HG03280 (cell line): ENCODE data around the gene SLC35F3.
"Not testable (repeated sequence)": the region's sequence is repeated elsewhere in the genome, so short reads cannot be mapped to it uniquely, and the experiment has no call there.

Experiments
- ATAC-seq: cut with Tn5 transposase; IDR thresholded peaks from one replicate; pipeline ENCODE4 v1.9.1; 2021; ENCODE audit warnings: mild to moderate bottlenecking, moderate library complexity; ENCODE audit not compliant: unreplicated experiment

SLC35F3 gene

GRCh38 chr1:234277161-234277868, 372.8 kb downstream of the SLC35F3 start:
- no peak for ATAC-seq

- no peak for ATAC-seq
Observed at GRCh38 chr1:234279021-234279420, 374.5 kb downstream of the SLC35F3 start.

GRCh38 chr1:234280500-234280899, 376.0 kb downstream of the SLC35F3 start:
- ATAC-seq, result no peak

- no peak for ATAC-seq
Observed at GRCh38 chr1:234281826-234282489, 377.5 kb downstream of the SLC35F3 start.

GRCh38 chr1:234286206-234286605, 381.7 kb downstream of the SLC35F3 start:
- ATAC-seq, result no peak

GRCh38 chr1:234288946-234289345, 384.5 kb downstream of the SLC35F3 start:
- no peak for ATAC-seq

- ATAC-seq, result no peak
Observed at GRCh38 chr1:234289538-234290305, 385.2 kb downstream of the SLC35F3 start.

GRCh38 chr1:234292011-234292410, 387.5 kb downstream of the SLC35F3 start:
- ATAC-seq, result no peak

GRCh38 chr1:234292548-234292947, 388.1 kb downstream of the SLC35F3 start:
- ATAC-seq, result no peak

GRCh38 chr1:234294109-234294817, 389.8 kb downstream of the SLC35F3 start:
- no peak for ATAC-seq

- no peak for ATAC-seq
Observed at GRCh38 chr1:234295068-234295467, 390.6 kb downstream of the SLC35F3 start.

GRCh38 chr1:234295626-234296025, 391.1 kb downstream of the SLC35F3 start:
- no peak for ATAC-seq

- ATAC-seq, result no peak
Observed at GRCh38 chr1:234296496-234296895, 392.0 kb downstream of the SLC35F3 start.

- no peak for ATAC-seq
Observed at GRCh38 chr1:234297668-234298067, 393.2 kb downstream of the SLC35F3 start.

- no peak for ATAC-seq
Observed at GRCh38 chr1:234300096-234300495, 395.6 kb downstream of the SLC35F3 start.

- not testable (repeated sequence) for ATAC-seq
Observed at GRCh38 chr1:234301663-234302062, 397.2 kb downstream of the SLC35F3 start.

- no peak for ATAC-seq
Observed at GRCh38 chr1:234302354-234302962, 398.0 kb downstream of the SLC35F3 start.

- ATAC-seq, result no peak
Observed at GRCh38 chr1:234303231-234303630, 398.8 kb downstream of the SLC35F3 start.

- ATAC-seq, result no peak
Observed at GRCh38 chr1:234307726-234308125, 403.2 kb downstream of the SLC35F3 start.

- no peak for ATAC-seq
Observed at GRCh38 chr1:234309243-234309597, 404.7 kb downstream of the SLC35F3 start.
